Mesothelial cell of epicardium (in vitro differentiated cells): ENCODE data around the gene CNOT2. TPM values are rescaled to one million over a fixed set of nuclear protein-coding genes. Genes with fewer than 3 reads are reported as not detected.
A peak's percentile ranks its signal among the peaks of the same experiment; 100 is the strongest.

Source experiments
- DNase-seq, 2 experiments: peaks; one replicate each; pipeline ENCODE4 v3.0.0; 2021; ENCODE audit warnings: low spot score in 2 of 2; ENCODE audit not compliant: unreplicated experiment in 2 of 2
- H3K27ac Mint-ChIP-seq: 2 replicates; pipeline ENCODE4 v1.8.0; 2021; ENCODE audit warnings: mixed read lengths
- H3K27me3 Mint-ChIP-seq: 2 replicates; pipeline ENCODE4 v1.8.0; 2021; ENCODE audit warnings: low read depth, mixed read lengths
- H3K36me3 Mint-ChIP-seq: 2 replicates; pipeline ENCODE4 v1.8.0; 2021; ENCODE audit warnings: mixed read lengths
- H3K4me1 Mint-ChIP-seq: 2 replicates; pipeline ENCODE4 v1.8.0; 2021; ENCODE audit warnings: mixed read lengths
- H3K4me3 Mint-ChIP-seq: 2 replicates; pipeline ENCODE4 v1.8.0; 2021; ENCODE audit warnings: mild to moderate bottlenecking, moderate library complexity, mixed read lengths
- H3K9me3 Mint-ChIP-seq: 2 replicates; pipeline ENCODE4 v1.8.0; 2021; ENCODE audit warnings: mixed read lengths
- total RNA-seq: library from RNA; stranded (reverse); gene quantifications from 3 replicates; pipeline ENCODE4 v1.2.1, GENCODE V29; 2021
- TF ChIP-seq, protein P1 (sequence below): fragments of 200-600 bp; sonication (generic); IDR thresholded peaks from one replicate; pipeline ENCODE4 v1.5.0; 2021; ENCODE audit warnings: antibody characterized with exemption; ENCODE audit not compliant: unreplicated experiment

The CNOT2 gene
- total RNA-seq, 1 donor from 2014 or later = 126 TPM

DNA sequence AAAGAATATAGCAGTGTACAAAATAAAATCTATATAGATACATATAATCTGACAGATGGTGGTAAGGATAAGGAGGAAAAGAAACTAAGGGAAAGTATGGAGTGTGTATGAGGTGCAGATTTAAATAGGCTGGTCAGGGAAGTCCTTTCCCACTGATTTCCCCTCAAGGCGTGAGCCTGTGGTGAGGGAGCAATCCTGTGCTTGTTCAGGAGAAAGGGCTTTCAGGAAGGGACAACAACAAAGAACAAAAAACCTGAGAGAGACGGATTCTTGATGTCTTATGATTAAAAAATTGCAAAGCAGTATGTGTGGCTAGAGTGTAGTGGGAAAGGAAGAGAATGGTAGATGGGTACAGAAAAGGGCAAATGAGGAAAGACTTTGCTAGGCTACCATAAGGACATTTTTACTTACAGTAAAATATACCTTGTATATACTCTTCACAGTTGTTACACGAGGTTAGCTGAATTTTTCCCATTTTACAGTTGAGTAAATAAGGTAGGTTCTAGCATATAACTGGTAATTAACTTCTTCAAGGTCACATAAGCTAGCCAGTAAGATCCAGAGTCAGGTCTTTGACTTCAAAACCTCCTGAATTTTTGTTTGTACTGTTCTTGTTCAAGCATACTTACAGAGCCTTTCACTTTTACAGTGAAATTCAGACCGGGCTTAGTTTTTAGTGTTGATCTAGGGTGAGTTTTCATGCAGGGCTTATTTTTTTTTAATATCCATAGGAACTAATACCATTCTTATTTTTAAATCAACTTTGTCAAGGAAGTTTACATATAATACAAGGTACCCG, 15.6 kb downstream of the CNOT2 start:
- TF ChIP-seq, protein P1, sequence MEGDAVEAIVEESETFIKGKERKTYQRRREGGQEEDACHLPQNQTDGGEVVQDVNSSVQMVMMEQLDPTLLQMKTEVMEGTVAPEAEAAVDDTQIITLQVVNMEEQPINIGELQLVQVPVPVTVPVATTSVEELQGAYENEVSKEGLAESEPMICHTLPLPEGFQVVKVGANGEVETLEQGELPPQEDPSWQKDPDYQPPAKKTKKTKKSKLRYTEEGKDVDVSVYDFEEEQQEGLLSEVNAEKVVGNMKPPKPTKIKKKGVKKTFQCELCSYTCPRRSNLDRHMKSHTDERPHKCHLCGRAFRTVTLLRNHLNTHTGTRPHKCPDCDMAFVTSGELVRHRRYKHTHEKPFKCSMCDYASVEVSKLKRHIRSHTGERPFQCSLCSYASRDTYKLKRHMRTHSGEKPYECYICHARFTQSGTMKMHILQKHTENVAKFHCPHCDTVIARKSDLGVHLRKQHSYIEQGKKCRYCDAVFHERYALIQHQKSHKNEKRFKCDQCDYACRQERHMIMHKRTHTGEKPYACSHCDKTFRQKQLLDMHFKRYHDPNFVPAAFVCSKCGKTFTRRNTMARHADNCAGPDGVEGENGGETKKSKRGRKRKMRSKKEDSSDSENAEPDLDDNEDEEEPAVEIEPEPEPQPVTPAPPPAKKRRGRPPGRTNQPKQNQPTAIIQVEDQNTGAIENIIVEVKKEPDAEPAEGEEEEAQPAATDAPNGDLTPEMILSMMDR = no peak
- Mint-ChIP-seq H3K27ac (peak overlapping the region; percentile 7), H3K4me3 (no peak overlapping the region), H3K36me3 (peaks cover 22% of the 10 kb centered on the region), H3K4me1 (peaks cover 17% of the 10 kb centered on the region), H3K9me3 (peaks cover 16% of the 10 kb centered on the region), H3K27me3 (no peaks in the 10 kb centered on the region)
- DNase-seq = no peak

- peak overlapping the region; percentile 19 for H3K27ac Mint-ChIP-seq
- H3K36me3 Mint-ChIP-seq = peaks cover 23% of the 10 kb centered on the region
- peaks cover 6% of the 10 kb centered on the region for H3K4me1 Mint-ChIP-seq
- H3K27me3 Mint-ChIP-seq = no peaks in the 10 kb centered on the region
- peaks cover 17% of the 10 kb centered on the region for H3K9me3 Mint-ChIP-seq
- DNase-seq = no peak
- TF ChIP-seq, protein P1 = no peak
- H3K4me3 Mint-ChIP-seq = no peak overlapping the region
Observed at GRCh38 chr12:70260646-70261045, 17.4 kb downstream of the CNOT2 start.

- peaks cover 31% of the 10 kb centered on the region for H3K9me3 Mint-ChIP-seq
- peaks cover 33% of the 10 kb centered on the region for H3K36me3 Mint-ChIP-seq
- TF ChIP-seq, protein P1 = no peak
- no peak overlapping the region for H3K27ac Mint-ChIP-seq
- peaks cover 20% of the 10 kb centered on the region for H3K4me1 Mint-ChIP-seq
- no peak overlapping the region for H3K4me3 Mint-ChIP-seq
- H3K27me3 Mint-ChIP-seq = no peaks in the 10 kb centered on the region
- DNase-seq = no peak
Observed at GRCh38 chr12:70264067-70264867, 21.0 kb downstream of the CNOT2 start.

- Mint-ChIP-seq H3K4me3 (no peak overlapping the region), H3K27ac (peak overlapping the region; percentile 35), H3K9me3 (peaks cover 31% of the 10 kb centered on the region), H3K36me3 (peaks cover 33% of the 10 kb centered on the region), H3K27me3 (no peaks in the 10 kb centered on the region), H3K4me1 (peaks cover 28% of the 10 kb centered on the region)
- TF ChIP-seq, protein P1 = no peak
- no peak for DNase-seq
Observed at GRCh38 chr12:70265132-70265531, 21.9 kb downstream of the CNOT2 start.

DNA sequence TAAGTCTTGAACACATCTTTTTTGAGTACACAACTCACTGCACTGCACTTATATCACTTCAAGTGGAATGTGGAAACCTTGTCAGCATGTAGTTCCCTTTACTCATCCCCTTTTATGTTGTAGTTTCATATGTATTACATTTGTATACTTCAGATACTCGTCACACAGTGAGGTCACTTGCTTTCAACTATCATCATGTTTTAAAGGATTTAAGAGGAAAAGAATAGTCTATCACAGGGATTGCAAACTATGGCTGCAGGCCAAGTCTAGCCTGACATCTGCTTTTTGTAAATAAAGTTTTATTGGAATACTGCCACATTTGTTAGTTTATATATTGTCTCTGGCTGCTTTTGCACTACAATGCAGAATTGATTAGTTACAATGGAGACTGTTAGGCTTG, 24.3 kb downstream of the CNOT2 start:
- DNase-seq = no peak
- H3K4me1 Mint-ChIP-seq = peaks cover 48% of the 10 kb centered on the region

More for the DNA sequence above, 24.3 kb downstream of the CNOT2 start:
- peak overlapping the region; percentile 50 for H3K27ac Mint-ChIP-seq
- peaks cover 23% of the 10 kb centered on the region for H3K36me3 Mint-ChIP-seq
- H3K4me3 Mint-ChIP-seq = no peak overlapping the region
- H3K27me3 Mint-ChIP-seq = no peaks in the 10 kb centered on the region
- H3K9me3 Mint-ChIP-seq = peaks cover 24% of the 10 kb centered on the region
- TF ChIP-seq, protein P1 = no peak
